WTC11 (cell line): Measurements from ENCODE around the gene SYTL5. TPM values are rescaled to one million over a fixed set of nuclear protein-coding genes. Genes with fewer than 3 reads are reported as not detected.

Experiments used
- ATAC-seq: fragments of 200-7000 bp; cut with Tn5 transposase; 2 replicates; pipeline ENCODE4 v1.10.0; 2021; ENCODE audit warnings: mild to moderate bottlenecking, moderate library complexity
- CTCF ChIA-PET: fragments of 300-600 bp; sonication (Branson Sonifier 250); formaldehyde crosslinking; loops from one replicate; lab custom pipeline; 2021; ENCODE audit warnings: antibody characterized with exemption; lab: Charles Lee
- POLR2A ChIA-PET: fragments of 350-600 bp; sonication (Branson Sonifier 250); formaldehyde crosslinking; loops from one replicate; lab custom pipeline; 2021; ENCODE audit warnings: antibody characterized with exemption; lab: Charles Lee
- DNase-seq: peaks from one replicate; pipeline ENCODE4 v3.0.0; 2021; ENCODE audit warnings: low spot score
- H3K27ac Mint-ChIP-seq: 2 replicates; pipeline ENCODE4 v1.8.0; 2021; ENCODE audit warnings: mixed read lengths
- H3K27me3 Mint-ChIP-seq: 2 replicates; pipeline ENCODE4 v1.8.0; 2021; ENCODE audit warnings: low read depth, mild to moderate bottlenecking, moderate library complexity, mixed read lengths
- H3K36me3 Mint-ChIP-seq: 2 replicates; pipeline ENCODE4 v1.8.0; 2021; ENCODE audit warnings: mixed read lengths
- H3K4me1 Mint-ChIP-seq: 2 replicates; pipeline ENCODE4 v1.8.0; 2022; ENCODE audit warnings: mixed read lengths
- H3K4me3 Mint-ChIP-seq: 2 replicates; pipeline ENCODE4 v1.8.0; 2021; ENCODE audit warnings: mild to moderate bottlenecking, moderate library complexity, mixed read lengths
- H3K9me3 Mint-ChIP-seq: 2 replicates; pipeline ENCODE4 v1.8.0; 2021; ENCODE audit warnings: mixed read lengths
- EMX1 ChIP-seq: fragments of 250-450 bp; sonication (Bioruptor Pico); IDR thresholded peaks from 2 replicates; pipeline ENCODE4 v1.8.0; 2021; ENCODE audit warnings: mild to moderate bottlenecking
- ETV6 ChIP-seq: sonication (generic); formaldehyde crosslinking; IDR thresholded peaks from 2 replicates; pipeline ENCODE4 v1.8.1; 2022; ENCODE audit warnings: mild to moderate bottlenecking, missing genetic modification reagents
- FOXP1 ChIP-seq: sonication (generic); formaldehyde crosslinking; IDR thresholded peaks from 2 replicates; pipeline ENCODE4 v1.8.0; 2022; ENCODE audit warnings: missing genetic modification reagents, mild to moderate bottlenecking, moderate library complexity, borderline replicate concordance
- GRHL2 ChIP-seq: fragments of 250-450 bp; sonication (Bioruptor Pico); IDR thresholded peaks from 2 replicates; pipeline ENCODE4 v1.8.0; 2022; ENCODE audit warnings: mild to moderate bottlenecking, moderate library complexity; ENCODE audit not compliant: insufficient replicate concordance, severe bottlenecking
- HMGA2 ChIP-seq: fragments of 250-450 bp; sonication (Bioruptor Pico); IDR thresholded peaks from 2 replicates; pipeline ENCODE4 v1.4.0; 2021; ENCODE audit warnings: mild to moderate bottlenecking, moderate library complexity
- MXD4 ChIP-seq: fragments of 250-450 bp; sonication (Bioruptor Pico); IDR thresholded peaks from 2 replicates; pipeline ENCODE4 v1.8.0; 2021; ENCODE audit warnings: mild to moderate bottlenecking, moderate library complexity, borderline replicate concordance
- NFATC4 ChIP-seq: fragments of 250-450 bp; sonication (Bioruptor Pico); IDR thresholded peaks from 2 replicates; pipeline ENCODE4 v1.9.0; 2021; ENCODE audit warnings: mild to moderate bottlenecking
- NR3C1 ChIP-seq: sonication (generic); formaldehyde crosslinking; conservative IDR thresholded peaks from 2 replicates; pipeline ENCODE4 v1.8.1; 2023; ENCODE audit warnings: low read depth, mild to moderate bottlenecking, missing genetic modification reagents
- RELA ChIP-seq: sonication (generic); formaldehyde crosslinking; IDR thresholded peaks from 2 replicates; pipeline ENCODE4 v1.8.1; 2022; ENCODE audit warnings: missing genetic modification reagents, mild to moderate bottlenecking, borderline replicate concordance
- total RNA-seq: library from RNA; stranded (reverse); gene quantifications from 3 replicates; pipeline ENCODE4 v1.2.3, GENCODE V29; 2021
- TF ChIP-seq, protein P1 (sequence below): sonication (generic); formaldehyde crosslinking; IDR thresholded peaks from 2 replicates; pipeline ENCODE4 v1.8.0; 2022; ENCODE audit warnings: mild to moderate bottlenecking, missing genetic modification reagents
- TF ChIP-seq, protein P2 (sequence below): fragments of 250-450 bp; sonication (Bioruptor Pico); IDR thresholded peaks from 2 replicates; pipeline ENCODE4 v1.9.0; 2021; ENCODE audit warnings: mild to moderate bottlenecking, borderline replicate concordance
- TF ChIP-seq, protein P3 (sequence below): sonication (generic); formaldehyde crosslinking; IDR thresholded peaks from 2 replicates; pipeline ENCODE4 v1.8.0; 2023; ENCODE audit warnings: missing genetic modification reagents
- TF ChIP-seq, protein P4 (sequence below): sonication (generic); formaldehyde crosslinking; IDR thresholded peaks from 2 replicates; pipeline ENCODE4 v1.8.0; 2022; ENCODE audit warnings: mild to moderate bottlenecking, missing genetic modification reagents
- TF ChIP-seq, protein P5 (sequence below): fragments of 250-450 bp; sonication (Bioruptor Pico); IDR thresholded peaks from 2 replicates; pipeline ENCODE4 v2.1.2; 2022; ENCODE audit warnings: mild to moderate bottlenecking, moderate library complexity
- TF ChIP-seq, protein P6 (sequence below): sonication (generic); formaldehyde crosslinking; conservative IDR thresholded peaks from 2 replicates; pipeline ENCODE4 v1.8.1; 2023; ENCODE audit warnings: mild to moderate bottlenecking, low read depth, missing genetic modification reagents, moderate library complexity

The SYTL5 gene
- total RNA-seq, 1 experiment from 2014 or later, result 0.26 TPM

DNA sequence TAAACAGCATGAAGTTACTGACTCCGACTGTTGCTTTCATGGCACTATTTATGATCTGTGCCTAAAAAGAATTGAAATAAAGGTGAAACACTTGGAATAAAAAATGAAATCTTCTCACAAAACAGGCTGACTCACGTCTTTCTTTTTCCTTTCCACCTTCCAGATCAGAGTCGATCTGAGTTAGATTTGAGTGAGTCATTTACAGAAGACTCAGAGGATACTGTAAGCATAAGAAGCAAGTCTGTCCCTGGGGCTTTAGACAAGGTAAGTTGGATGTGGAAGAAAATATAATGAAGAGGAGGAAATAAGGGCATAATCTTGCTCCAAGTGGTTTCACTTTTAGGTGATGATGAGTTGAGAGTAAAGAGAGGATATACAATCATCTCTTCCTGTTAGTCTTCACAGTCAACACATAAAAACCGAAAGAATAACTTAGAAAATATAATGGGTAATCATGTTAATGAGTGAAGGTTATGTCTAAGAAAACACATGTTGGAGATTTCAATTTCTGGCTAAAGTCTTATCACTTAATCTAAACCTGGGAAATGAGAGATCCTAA is 89.7 kb downstream of the SYTL5 start (continued):
- TF ChIP-seq, protein P1, sequence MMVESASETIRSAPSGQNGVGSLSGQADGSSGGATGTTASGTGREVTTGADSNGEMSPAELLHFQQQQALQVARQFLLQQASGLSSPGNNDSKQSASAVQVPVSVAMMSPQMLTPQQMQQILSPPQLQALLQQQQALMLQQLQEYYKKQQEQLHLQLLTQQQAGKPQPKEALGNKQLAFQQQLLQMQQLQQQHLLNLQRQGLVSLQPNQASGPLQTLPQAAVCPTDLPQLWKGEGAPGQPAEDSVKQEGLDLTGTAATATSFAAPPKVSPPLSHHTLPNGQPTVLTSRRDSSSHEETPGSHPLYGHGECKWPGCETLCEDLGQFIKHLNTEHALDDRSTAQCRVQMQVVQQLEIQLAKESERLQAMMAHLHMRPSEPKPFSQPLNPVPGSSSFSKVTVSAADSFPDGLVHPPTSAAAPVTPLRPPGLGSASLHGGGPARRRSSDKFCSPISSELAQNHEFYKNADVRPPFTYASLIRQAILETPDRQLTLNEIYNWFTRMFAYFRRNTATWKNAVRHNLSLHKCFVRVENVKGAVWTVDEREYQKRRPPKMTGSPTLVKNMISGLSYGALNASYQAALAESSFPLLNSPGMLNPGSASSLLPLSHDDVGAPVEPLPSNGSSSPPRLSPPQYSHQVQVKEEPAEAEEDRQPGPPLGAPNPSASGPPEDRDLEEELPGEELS (CRISPR knock-in tag), result no peak
- TF ChIP-seq, protein P2, sequence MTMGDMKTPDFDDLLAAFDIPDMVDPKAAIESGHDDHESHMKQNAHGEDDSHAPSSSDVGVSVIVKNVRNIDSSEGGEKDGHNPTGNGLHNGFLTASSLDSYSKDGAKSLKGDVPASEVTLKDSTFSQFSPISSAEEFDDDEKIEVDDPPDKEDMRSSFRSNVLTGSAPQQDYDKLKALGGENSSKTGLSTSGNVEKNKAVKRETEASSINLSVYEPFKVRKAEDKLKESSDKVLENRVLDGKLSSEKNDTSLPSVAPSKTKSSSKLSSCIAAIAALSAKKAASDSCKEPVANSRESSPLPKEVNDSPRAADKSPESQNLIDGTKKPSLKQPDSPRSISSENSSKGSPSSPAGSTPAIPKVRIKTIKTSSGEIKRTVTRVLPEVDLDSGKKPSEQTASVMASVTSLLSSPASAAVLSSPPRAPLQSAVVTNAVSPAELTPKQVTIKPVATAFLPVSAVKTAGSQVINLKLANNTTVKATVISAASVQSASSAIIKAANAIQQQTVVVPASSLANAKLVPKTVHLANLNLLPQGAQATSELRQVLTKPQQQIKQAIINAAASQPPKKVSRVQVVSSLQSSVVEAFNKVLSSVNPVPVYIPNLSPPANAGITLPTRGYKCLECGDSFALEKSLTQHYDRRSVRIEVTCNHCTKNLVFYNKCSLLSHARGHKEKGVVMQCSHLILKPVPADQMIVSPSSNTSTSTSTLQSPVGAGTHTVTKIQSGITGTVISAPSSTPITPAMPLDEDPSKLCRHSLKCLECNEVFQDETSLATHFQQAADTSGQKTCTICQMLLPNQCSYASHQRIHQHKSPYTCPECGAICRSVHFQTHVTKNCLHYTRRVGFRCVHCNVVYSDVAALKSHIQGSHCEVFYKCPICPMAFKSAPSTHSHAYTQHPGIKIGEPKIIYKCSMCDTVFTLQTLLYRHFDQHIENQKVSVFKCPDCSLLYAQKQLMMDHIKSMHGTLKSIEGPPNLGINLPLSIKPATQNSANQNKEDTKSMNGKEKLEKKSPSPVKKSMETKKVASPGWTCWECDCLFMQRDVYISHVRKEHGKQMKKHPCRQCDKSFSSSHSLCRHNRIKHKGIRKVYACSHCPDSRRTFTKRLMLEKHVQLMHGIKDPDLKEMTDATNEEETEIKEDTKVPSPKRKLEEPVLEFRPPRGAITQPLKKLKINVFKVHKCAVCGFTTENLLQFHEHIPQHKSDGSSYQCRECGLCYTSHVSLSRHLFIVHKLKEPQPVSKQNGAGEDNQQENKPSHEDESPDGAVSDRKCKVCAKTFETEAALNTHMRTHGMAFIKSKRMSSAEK (CRISPR knock-in tag), result no peak
- TF ChIP-seq, protein P3, sequence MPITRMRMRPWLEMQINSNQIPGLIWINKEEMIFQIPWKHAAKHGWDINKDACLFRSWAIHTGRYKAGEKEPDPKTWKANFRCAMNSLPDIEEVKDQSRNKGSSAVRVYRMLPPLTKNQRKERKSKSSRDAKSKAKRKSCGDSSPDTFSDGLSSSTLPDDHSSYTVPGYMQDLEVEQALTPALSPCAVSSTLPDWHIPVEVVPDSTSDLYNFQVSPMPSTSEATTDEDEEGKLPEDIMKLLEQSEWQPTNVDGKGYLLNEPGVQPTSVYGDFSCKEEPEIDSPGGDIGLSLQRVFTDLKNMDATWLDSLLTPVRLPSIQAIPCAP (CRISPR knock-in tag), result no peak
- TF ChIP-seq EMX1 (CRISPR knock-in tag) (no peak), MXD4 (CRISPR knock-in tag) (no peak), FOXP1 (CRISPR knock-in tag) (no peak), ETV6 (CRISPR knock-in tag) (no peak), HMGA2 (CRISPR knock-in tag) (no peak)
- TF ChIP-seq, all 79 proteins: peak for 0

DNA sequence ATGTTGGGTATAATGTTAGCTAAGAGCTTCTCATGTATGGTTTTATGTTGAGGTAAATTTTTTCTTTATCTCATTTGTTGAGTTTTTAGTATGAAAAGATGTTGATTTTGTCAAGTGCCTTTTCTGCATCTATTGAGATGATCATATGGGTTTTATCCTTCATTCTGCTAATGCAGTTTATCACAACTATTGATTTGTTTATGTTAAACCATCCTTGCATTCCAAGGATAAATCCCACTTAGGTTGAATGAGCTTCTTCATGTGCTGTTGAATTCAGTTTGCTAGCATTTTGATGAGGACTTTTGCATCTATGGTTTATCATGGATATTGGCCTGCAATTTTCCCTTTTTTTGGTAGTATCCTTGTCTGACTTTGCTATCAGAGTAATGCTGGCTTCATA is 93.3 kb downstream of the SYTL5 start:
- ATAC-seq, result no peak
- Mint-ChIP-seq H3K27me3 (no peaks in the 10 kb centered on the region), H3K9me3 (no peaks in the 10 kb centered on the region), H3K36me3 (no peaks in the 10 kb centered on the region), H3K4me1 (no peaks in the 10 kb centered on the region), H3K27ac (no peak overlapping the region), H3K4me3 (no peak overlapping the region)
- no peak for DNase-seq
- ChIA-PET CTCF (no interaction called here), POLR2A (no interaction called here)
- TF ChIP-seq, protein P4, sequence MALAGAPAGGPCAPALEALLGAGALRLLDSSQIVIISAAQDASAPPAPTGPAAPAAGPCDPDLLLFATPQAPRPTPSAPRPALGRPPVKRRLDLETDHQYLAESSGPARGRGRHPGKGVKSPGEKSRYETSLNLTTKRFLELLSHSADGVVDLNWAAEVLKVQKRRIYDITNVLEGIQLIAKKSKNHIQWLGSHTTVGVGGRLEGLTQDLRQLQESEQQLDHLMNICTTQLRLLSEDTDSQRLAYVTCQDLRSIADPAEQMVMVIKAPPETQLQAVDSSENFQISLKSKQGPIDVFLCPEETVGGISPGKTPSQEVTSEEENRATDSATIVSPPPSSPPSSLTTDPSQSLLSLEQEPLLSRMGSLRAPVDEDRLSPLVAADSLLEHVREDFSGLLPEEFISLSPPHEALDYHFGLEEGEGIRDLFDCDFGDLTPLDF (CRISPR knock-in tag), result no peak
- no peak for TF ChIP-seq RELA (CRISPR knock-in tag)
- TF ChIP-seq NFATC4 (CRISPR knock-in tag), result no peak
- TF ChIP-seq, protein P5, sequence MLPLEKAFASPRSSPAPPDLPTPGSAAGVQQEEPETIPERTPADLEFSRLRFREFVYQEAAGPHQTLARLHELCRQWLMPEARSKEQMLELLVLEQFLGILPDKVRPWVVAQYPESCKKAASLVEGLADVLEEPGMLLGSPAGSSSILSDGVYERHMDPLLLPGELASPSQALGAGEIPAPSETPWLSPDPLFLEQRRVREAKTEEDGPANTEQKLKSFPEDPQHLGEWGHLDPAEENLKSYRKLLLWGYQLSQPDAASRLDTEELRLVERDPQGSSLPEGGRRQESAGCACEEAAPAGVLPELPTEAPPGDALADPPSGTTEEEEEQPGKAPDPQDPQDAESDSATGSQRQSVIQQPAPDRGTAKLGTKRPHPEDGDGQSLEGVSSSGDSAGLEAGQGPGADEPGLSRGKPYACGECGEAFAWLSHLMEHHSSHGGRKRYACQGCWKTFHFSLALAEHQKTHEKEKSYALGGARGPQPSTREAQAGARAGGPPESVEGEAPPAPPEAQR (CRISPR knock-in tag), result no peak
- TF ChIP-seq NR3C1, result no peak
- TF ChIP-seq, protein P6, sequence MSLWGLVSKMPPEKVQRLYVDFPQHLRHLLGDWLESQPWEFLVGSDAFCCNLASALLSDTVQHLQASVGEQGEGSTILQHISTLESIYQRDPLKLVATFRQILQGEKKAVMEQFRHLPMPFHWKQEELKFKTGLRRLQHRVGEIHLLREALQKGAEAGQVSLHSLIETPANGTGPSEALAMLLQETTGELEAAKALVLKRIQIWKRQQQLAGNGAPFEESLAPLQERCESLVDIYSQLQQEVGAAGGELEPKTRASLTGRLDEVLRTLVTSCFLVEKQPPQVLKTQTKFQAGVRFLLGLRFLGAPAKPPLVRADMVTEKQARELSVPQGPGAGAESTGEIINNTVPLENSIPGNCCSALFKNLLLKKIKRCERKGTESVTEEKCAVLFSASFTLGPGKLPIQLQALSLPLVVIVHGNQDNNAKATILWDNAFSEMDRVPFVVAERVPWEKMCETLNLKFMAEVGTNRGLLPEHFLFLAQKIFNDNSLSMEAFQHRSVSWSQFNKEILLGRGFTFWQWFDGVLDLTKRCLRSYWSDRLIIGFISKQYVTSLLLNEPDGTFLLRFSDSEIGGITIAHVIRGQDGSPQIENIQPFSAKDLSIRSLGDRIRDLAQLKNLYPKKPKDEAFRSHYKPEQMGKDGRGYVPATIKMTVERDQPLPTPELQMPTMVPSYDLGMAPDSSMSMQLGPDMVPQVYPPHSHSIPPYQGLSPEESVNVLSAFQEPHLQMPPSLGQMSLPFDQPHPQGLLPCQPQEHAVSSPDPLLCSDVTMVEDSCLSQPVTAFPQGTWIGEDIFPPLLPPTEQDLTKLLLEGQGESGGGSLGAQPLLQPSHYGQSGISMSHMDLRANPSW (CRISPR knock-in tag), result no peak
- no peak for TF ChIP-seq GRHL2 (CRISPR knock-in tag)
